Keratinocyte (primary cell): ENCODE data around the gene TALDO1. TPM values are rescaled to one million over a fixed set of nuclear protein-coding genes. Genes with fewer than 3 reads are reported as not detected.

Experiments used
- DNase-seq: peaks from one replicate; pipeline ENCODE4 v3.0.0-alpha.2; 2011; ENCODE audit warnings: low read depth, missing footprints, low spot score
- FAIRE-seq: peaks from 2 replicates; lab custom pipeline; 2011; peaks lifted over from hg19 to GRCh38; lab: Jason Lieb, UNC
- H2AFZ ChIP-seq: 2 replicates; pipeline ENCODE4 v1.6.0; 2012; ENCODE audit warnings: low read length, control low read depth, inconsistent platforms; ENCODE audit not compliant: control insufficient read depth
- H3K27ac ChIP-seq: 2 replicates; pipeline ENCODE4 v1.5.1; 2011; ENCODE audit warnings: low read length; ENCODE audit not compliant: control insufficient read depth, insufficient read depth
- H3K27me3 ChIP-seq: 3 replicates; pipeline ENCODE4 v1.6.0; 2011; ENCODE audit warnings: low read length; ENCODE audit not compliant: control insufficient read depth, insufficient read depth; ENCODE audit errors: extremely low read depth
- H3K36me3 ChIP-seq, 2 experiments: 2 replicates in 1 of 2; 3 replicates in 1 of 2; pipeline ENCODE4 v1.5.1; 2011; ENCODE audit warnings: low read length in 2 of 2, mild to moderate bottlenecking in 1 of 2; ENCODE audit not compliant: control insufficient read depth in 2 of 2, insufficient read depth in 2 of 2; ENCODE audit errors: extremely low read depth in 1 of 2
- H3K4me1 ChIP-seq: 3 replicates; pipeline ENCODE4 v1.5.1; 2011; ENCODE audit warnings: low read length; ENCODE audit not compliant: control insufficient read depth, insufficient read depth; ENCODE audit errors: extremely low read depth
- H3K4me2 ChIP-seq: 3 replicates; pipeline ENCODE4 v1.6.0; 2011; ENCODE audit warnings: low read depth, low read length; ENCODE audit not compliant: control insufficient read depth, insufficient read depth; ENCODE audit errors: extremely low read depth
- H3K4me3 ChIP-seq, 3 experiments: fragments of 200-600 bp in 1 of 3; sonication (generic) in 1 of 3; 2 replicates in 2 of 3; 3 replicates in 1 of 3; pipeline ENCODE4 v1.5.1; 2011 to 2016; ENCODE audit warnings: low read length in 3 of 3, mild to moderate bottlenecking in 3 of 3, control low read depth in 2 of 3, inconsistent platforms in 1 of 3, low read depth in 1 of 3, mixed read lengths in 1 of 3, mixed run types in 1 of 3, moderate library complexity in 1 of 3; ENCODE audit not compliant: control insufficient read depth in 2 of 3, insufficient read depth in 2 of 3; ENCODE audit errors: extremely low read depth in 1 of 3
- H3K79me2 ChIP-seq: 2 replicates; pipeline ENCODE4 v1.6.0; 2012; ENCODE audit warnings: low read length; ENCODE audit not compliant: control insufficient read depth, insufficient read depth
- H3K9ac ChIP-seq: 3 replicates; pipeline ENCODE4 v1.6.0; 2011; ENCODE audit warnings: low read length; ENCODE audit not compliant: control insufficient read depth, insufficient read depth; ENCODE audit errors: extremely low read depth
- H3K9me1 ChIP-seq: 3 replicates; pipeline ENCODE4 v1.6.0; 2011; ENCODE audit warnings: low read length; ENCODE audit not compliant: control insufficient read depth, insufficient read depth; ENCODE audit errors: extremely low read depth
- H3K9me3 ChIP-seq: 2 replicates; pipeline ENCODE4 v1.5.1; 2012; ENCODE audit warnings: low read depth, low read length; ENCODE audit not compliant: control insufficient read depth
- H4K20me1 ChIP-seq: 3 replicates; pipeline ENCODE4 v1.6.0; 2011; ENCODE audit warnings: low read length; ENCODE audit not compliant: control insufficient read depth, insufficient read depth; ENCODE audit errors: extremely low read depth
- EZH2 ChIP-seq: IDR thresholded peaks from one replicate; pipeline ENCODE4 v1.6.1; 2012; ENCODE audit warnings: inconsistent platforms, mild to moderate bottlenecking, low read length, moderate library complexity
- dilution Hi-C: fragments of 300-500 bp; cut with MboI; formaldehyde crosslinking; loops from one replicate; pipeline ENCODE4 v1.7.0; 2020; ENCODE audit warnings: low sequenced_read_pairs; ENCODE audit not compliant: extremely low pct_ligation_motif_present
- polyA plus RNA-seq, 5 experiments: library from polyadenylated mRNA; depleted of rRNA in 3 of 5; stranded (reverse) in 3 of 5; stranded (forward) in 1 of 5; unstranded in 1 of 5; fragments of >200 nt; gene quantifications; 1 replicate in 1 of 5; 2 replicates in 3 of 5; 3 replicates in 1 of 5; pipeline versions ENCODE4 v1.2.1 to v1.2.3, GENCODE V29; 2011 to 2012; ENCODE audit warnings: missing spikeins in 2 of 5, low read depth in 1 of 5, low replicate concordance in 1 of 5
- TF ChIP-seq, protein P1 (sequence below), 3 experiments: IDR thresholded peaks in 1 of 3; conservative IDR thresholded peaks in 1 of 3; optimal IDR thresholded peaks in 1 of 3; 2 replicates in 2 of 3; 3 replicates in 1 of 3; pipeline versions ENCODE3 to v1.5.1; 2011; ENCODE audit warnings: low read length in 3 of 3, mild to moderate bottlenecking in 3 of 3, moderate library complexity in 2 of 3, control low read depth in 1 of 3, inconsistent platforms in 1 of 3; ENCODE audit not compliant: insufficient read depth in 2 of 3; ENCODE audit errors: extremely low read depth in 1 of 3

The TALDO1 gene
- polyA plus RNA-seq, 1 donor (not counting 4 experiments of a cell fraction or from before 2014, with no cell fraction given): 162 TPM

- H3K4me2 ChIP-seq: no peak overlapping the region
- peaks cover 7% of the 10 kb centered on the region for H3K4me1 ChIP-seq
- no peaks in the 10 kb centered on the region for H3K27me3 ChIP-seq
- H3K36me3 ChIP-seq: peaks cover 30% of the 10 kb centered on the region in 2 experiments
- H4K20me1 ChIP-seq: peaks cover 2% of the 10 kb centered on the region
- dilution Hi-C loops: no loop called here
- no peaks in the 10 kb centered on the region for H3K79me2 ChIP-seq
- DNase-seq (no peak), FAIRE-seq (no peak)
- no peak overlapping the region for H3K4me3 ChIP-seq
- H3K9ac ChIP-seq: no peak overlapping the region
- no peaks in the 10 kb centered on the region for H3K9me3 ChIP-seq
- H3K9me1 ChIP-seq: no peaks in the 10 kb centered on the region
- H2AFZ ChIP-seq: no peak overlapping the region
- TF ChIP-seq EZH2: no peak
- TF ChIP-seq, protein P1, sequence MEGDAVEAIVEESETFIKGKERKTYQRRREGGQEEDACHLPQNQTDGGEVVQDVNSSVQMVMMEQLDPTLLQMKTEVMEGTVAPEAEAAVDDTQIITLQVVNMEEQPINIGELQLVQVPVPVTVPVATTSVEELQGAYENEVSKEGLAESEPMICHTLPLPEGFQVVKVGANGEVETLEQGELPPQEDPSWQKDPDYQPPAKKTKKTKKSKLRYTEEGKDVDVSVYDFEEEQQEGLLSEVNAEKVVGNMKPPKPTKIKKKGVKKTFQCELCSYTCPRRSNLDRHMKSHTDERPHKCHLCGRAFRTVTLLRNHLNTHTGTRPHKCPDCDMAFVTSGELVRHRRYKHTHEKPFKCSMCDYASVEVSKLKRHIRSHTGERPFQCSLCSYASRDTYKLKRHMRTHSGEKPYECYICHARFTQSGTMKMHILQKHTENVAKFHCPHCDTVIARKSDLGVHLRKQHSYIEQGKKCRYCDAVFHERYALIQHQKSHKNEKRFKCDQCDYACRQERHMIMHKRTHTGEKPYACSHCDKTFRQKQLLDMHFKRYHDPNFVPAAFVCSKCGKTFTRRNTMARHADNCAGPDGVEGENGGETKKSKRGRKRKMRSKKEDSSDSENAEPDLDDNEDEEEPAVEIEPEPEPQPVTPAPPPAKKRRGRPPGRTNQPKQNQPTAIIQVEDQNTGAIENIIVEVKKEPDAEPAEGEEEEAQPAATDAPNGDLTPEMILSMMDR (optimal IDR thresholded peaks at IDR 0.05 in 1 of 3, IDR thresholded peaks at IDR 0.05 in 1 of 3, conservative IDR thresholded peaks at IDR 0.05 in 1 of 3; ENCODE audit: extremely low read depth in 1 of 3, insufficient read depth in 2 of 3, low read length in 3 of 3): no peak
- no peak overlapping the region for H3K27ac ChIP-seq
Observed at GRCh38 chr11:722346-722811, 24.9 kb upstream of the TALDO1 start.

GRCh38 chr11:723120-723883 lies 24.0 kb upstream of the TALDO1 start:
- Histone ChIP-seq H3K9me3 (no peaks in the 10 kb centered on the region), H3K27me3 (no peaks in the 10 kb centered on the region), H3K36me3 (peaks cover 30 to 34% of the 10 kb centered on the region in 2 experiments), H2AFZ (no peak overlapping the region), H3K4me2 (no peak overlapping the region), H3K79me2 (no peaks in the 10 kb centered on the region), H4K20me1 (peaks cover 2% of the 10 kb centered on the region), H3K9ac (no peak overlapping the region), H3K4me3 (no peak overlapping the region), H3K9me1 (no peaks in the 10 kb centered on the region), H3K4me1 (peaks cover 12% of the 10 kb centered on the region), H3K27ac (no peak overlapping the region)
- dilution Hi-C loops: no loop called here
- peak; percentile 20 for FAIRE-seq
- no peak for DNase-seq
- TF ChIP-seq, protein P1 (optimal IDR thresholded peaks at IDR 0.05 in 1 of 3, IDR thresholded peaks at IDR 0.05 in 1 of 3, conservative IDR thresholded peaks at IDR 0.05 in 1 of 3; ENCODE audit: extremely low read depth in 1 of 3, insufficient read depth in 2 of 3, low read length in 3 of 3): peak; percentile 2 to 62 (median 42)
- no peak for TF ChIP-seq EZH2
